ENCODE measurements around the gene TMEM266.
A peak's percentile ranks its signal among the peaks of the same experiment; 100 is the strongest.

The TMEM266 gene

DNA sequence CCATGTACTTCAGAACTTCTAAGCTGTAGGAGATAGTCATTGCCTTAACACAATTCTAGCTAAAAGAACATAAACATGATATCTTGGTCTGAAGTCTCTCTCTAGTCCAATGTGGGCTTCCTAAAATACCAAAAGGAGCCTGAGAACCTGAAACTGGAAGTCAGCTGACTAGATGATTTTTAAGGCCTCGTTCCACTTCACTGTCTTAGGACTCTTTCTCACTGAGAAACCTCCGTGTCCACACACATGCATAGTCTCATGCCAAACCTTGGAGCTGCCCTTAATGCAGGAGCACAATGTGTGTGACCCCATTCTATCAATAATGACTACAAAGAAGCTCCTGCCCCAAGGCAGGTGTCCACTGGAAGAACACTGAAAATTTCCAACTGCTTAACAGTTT lies 163.7 kb downstream of the TMEM266 start:
- DNase-seq, result no peak
- Mint-ChIP-seq H3K9me3 (peaks cover 29% of the 10 kb centered on the region), H3K4me1 (no peaks in the 10 kb centered on the region), H3K27ac (no peak overlapping the region), H3K36me3 (ENCODE audit: low read depth) (peaks cover 73% of the 10 kb centered on the region), H3K4me3 (no peak overlapping the region), H3K27me3 (ENCODE audit: low read depth, poor library complexity) (no peaks in the 10 kb centered on the region)
- TF ChIP-seq, protein P1, sequence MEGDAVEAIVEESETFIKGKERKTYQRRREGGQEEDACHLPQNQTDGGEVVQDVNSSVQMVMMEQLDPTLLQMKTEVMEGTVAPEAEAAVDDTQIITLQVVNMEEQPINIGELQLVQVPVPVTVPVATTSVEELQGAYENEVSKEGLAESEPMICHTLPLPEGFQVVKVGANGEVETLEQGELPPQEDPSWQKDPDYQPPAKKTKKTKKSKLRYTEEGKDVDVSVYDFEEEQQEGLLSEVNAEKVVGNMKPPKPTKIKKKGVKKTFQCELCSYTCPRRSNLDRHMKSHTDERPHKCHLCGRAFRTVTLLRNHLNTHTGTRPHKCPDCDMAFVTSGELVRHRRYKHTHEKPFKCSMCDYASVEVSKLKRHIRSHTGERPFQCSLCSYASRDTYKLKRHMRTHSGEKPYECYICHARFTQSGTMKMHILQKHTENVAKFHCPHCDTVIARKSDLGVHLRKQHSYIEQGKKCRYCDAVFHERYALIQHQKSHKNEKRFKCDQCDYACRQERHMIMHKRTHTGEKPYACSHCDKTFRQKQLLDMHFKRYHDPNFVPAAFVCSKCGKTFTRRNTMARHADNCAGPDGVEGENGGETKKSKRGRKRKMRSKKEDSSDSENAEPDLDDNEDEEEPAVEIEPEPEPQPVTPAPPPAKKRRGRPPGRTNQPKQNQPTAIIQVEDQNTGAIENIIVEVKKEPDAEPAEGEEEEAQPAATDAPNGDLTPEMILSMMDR (IDR thresholded peaks at IDR 0.05), result no peak

GRCh38 chr15:76229266-76229665 lies 169.5 kb downstream of the TMEM266 start:
- peaks cover 2% of the 10 kb centered on the region for H3K4me1 Mint-ChIP-seq
- no peaks in the 10 kb centered on the region for H3K9me3 Mint-ChIP-seq
- no peak for DNase-seq
- H3K27ac Mint-ChIP-seq, result no peak overlapping the region
- H3K27me3 Mint-ChIP-seq (ENCODE audit: low read depth, poor library complexity), result no peaks in the 10 kb centered on the region
- TF ChIP-seq, protein P1 (IDR thresholded peaks at IDR 0.05), result no peak
- H3K4me3 Mint-ChIP-seq, result no peak overlapping the region
- peaks cover 54% of the 10 kb centered on the region for H3K36me3 Mint-ChIP-seq (ENCODE audit: low read depth)

DNA sequence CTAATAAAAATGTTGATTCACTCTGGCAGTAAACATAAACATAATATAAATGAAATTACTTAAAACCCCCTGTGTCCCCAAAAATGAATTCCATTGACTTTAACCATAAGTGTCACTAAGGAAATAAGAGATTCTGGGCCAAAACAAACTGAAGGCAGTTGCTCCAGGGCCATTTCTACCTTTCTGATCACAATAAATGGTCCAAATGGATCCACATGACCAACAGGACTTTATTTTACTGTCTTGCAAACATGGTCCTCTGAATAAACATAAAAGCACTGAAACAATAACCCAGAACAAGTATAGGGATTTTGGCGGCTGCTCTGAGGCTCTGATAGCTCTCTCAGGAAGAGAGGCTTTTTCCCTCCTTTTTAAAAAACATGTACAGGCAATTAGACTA lies 174.1 kb downstream of the TMEM266 start:
- Mint-ChIP-seq H3K27ac (no peak overlapping the region), H3K4me3 (no peak overlapping the region), H3K4me1 (peaks cover 10% of the 10 kb centered on the region), H3K9me3 (no peaks in the 10 kb centered on the region), H3K27me3 (ENCODE audit: low read depth, poor library complexity) (no peaks in the 10 kb centered on the region), H3K36me3 (ENCODE audit: low read depth) (peaks cover 27% of the 10 kb centered on the region)
- DNase-seq, result no peak
- TF ChIP-seq, protein P1 (IDR thresholded peaks at IDR 0.05), result no peak

GRCh38 chr15:76234337-76234889 lies 174.6 kb downstream of the TMEM266 start:
- TF ChIP-seq, protein P1 (IDR thresholded peaks at IDR 0.05), result no peak
- peak overlapping the region; percentile 10 for H3K27ac Mint-ChIP-seq
- peaks cover 10% of the 10 kb centered on the region for H3K4me1 Mint-ChIP-seq
- DNase-seq, result no peak
- H3K36me3 Mint-ChIP-seq (ENCODE audit: low read depth), result peaks cover 22% of the 10 kb centered on the region
- H3K9me3 Mint-ChIP-seq, result no peaks in the 10 kb centered on the region
- no peak overlapping the region for H3K4me3 Mint-ChIP-seq
- H3K27me3 Mint-ChIP-seq (ENCODE audit: low read depth, poor library complexity), result no peaks in the 10 kb centered on the region

DNA sequence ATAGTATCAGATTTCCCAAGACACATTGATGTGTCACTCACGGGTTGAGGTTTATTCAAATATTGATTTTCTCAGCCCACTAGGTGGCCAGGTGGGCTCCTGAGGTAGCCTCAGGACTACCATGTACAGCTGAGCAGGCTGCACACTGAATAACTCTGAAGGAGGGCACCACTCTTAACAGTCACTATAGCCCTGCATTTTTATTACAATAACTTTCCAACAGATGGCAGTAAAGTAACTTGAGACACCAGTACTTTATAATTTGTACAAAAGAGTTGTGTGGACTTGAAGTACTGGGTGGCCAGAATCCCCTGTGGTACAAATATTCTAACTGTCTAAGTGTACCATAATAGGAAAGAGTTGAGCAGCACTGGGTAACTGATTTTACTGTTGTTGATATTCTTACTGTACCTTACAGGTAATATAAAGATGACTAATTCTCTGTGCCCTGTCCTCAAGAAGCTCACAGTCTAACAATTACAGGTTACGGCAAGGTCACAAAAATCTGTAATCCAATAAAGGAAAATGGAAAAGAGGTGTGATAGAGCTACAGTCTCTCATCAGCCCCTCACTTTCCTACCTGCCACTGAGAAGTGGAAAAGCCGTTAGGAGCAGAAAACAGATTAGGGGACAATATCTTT lies 175.5 kb downstream of the TMEM266 start:
- Mint-ChIP-seq H3K27ac (no peak overlapping the region), H3K9me3 (no peaks in the 10 kb centered on the region)
- no peak for DNase-seq

More for the DNA sequence above, 175.5 kb downstream of the TMEM266 start:
- H3K4me1 Mint-ChIP-seq, result peaks cover 10% of the 10 kb centered on the region
- H3K36me3 Mint-ChIP-seq (ENCODE audit: low read depth), result peaks cover 18% of the 10 kb centered on the region
- H3K27me3 Mint-ChIP-seq (ENCODE audit: low read depth, poor library complexity), result no peaks in the 10 kb centered on the region
- TF ChIP-seq, protein P1 (IDR thresholded peaks at IDR 0.05), result peak; percentile 22
- H3K4me3 Mint-ChIP-seq, result no peak overlapping the region

All from nephron progenitor cell (in vitro differentiated cells).